ENCODE measurements around the gene PCDH9.

Gene PCDH9

DNA sequence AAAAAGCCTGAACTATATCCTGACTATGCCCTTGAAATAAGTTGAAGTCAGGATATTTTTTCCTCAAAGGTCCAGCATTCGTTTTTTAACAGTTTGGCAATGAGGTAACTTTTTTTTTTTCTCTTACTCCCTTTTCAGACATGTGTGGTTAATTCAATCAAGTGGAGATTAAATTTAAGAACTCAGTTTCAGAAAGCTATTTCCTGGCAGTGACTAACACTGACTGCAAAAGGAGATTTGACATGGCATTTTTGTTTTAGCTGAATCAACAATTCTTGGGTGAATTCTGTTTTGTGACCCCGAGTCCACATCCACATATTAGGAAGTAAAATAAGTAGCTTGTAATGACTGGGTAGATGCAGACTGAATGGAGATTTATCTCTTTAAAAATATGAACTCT lies 716.4 kb downstream of the PCDH9 start:
- Histone ChIP-seq H3K4me2 (ENCODE audit: low read length, poor library complexity, severe bottlenecking) (no peak overlapping the region), H3K18ac (ENCODE audit: low read depth in 1 of 2, low read length in 2 of 2) (no peak overlapping the region), H3K9me3 (ENCODE audit: control insufficient read depth, low read length) (no peaks in the 10 kb centered on the region), H3K79me1 (replicated peaks; ENCODE audit: low read length, poor library complexity, severe bottlenecking) (no peaks in the 10 kb centered on the region), H4K8ac (ENCODE audit: low read length) (no peak overlapping the region), H3K23ac (ENCODE audit: low read length in 2 of 2) (no peak overlapping the region), H3K36me3 (ENCODE audit: control insufficient read depth in 1 of 2, insufficient read depth in 2 of 2, low read depth in 1 of 2, low read length in 2 of 2) (no peaks in the 10 kb centered on the region), H3K27me3 (ENCODE audit: control insufficient read depth in 1 of 2, insufficient read depth in 1 of 2, low read length in 2 of 2) (no peaks in the 10 kb centered on the region), H2BK5ac (ENCODE audit: low read depth, low read length, poor library complexity, severe bottlenecking) (no peak overlapping the region), H3K4me1 (ENCODE audit: control insufficient read depth, insufficient read depth, low read depth, low read length) (no peaks in the 10 kb centered on the region), H3K4ac (ENCODE audit: low read depth in 1 of 2, low read length in 2 of 2) (no peak overlapping the region), H2AFZ (ENCODE audit: low read depth, low read length) (no peak overlapping the region), H3K27ac (ENCODE audit: low read length, poor library complexity, severe bottlenecking) (no peak overlapping the region), H4K91ac (ENCODE audit: low read length) (no peak overlapping the region), H2AK5ac (ENCODE audit: low read length, severe bottlenecking) (no peak overlapping the region), H3K14ac (ENCODE audit: low read length in 2 of 2) (no peak overlapping the region), H2BK12ac (ENCODE audit: low read length in 2 of 2) (no peak overlapping the region), H2BK120ac (ENCODE audit: low read depth, low read length) (no peak overlapping the region), H3K9ac (ENCODE audit: low read length) (no peak overlapping the region), H2BK15ac (ENCODE audit: low read depth, poor library complexity, severe bottlenecking) (no peak overlapping the region), H3K4me3 (ENCODE audit: insufficient read depth in 1 of 2, low read depth in 1 of 2, low read length in 2 of 2) (no peak overlapping the region)
- WGBS: 67% methylated on average over 1 of the region's 2 CpGs
- peak; percentile 17 for DNase-seq

DNA sequence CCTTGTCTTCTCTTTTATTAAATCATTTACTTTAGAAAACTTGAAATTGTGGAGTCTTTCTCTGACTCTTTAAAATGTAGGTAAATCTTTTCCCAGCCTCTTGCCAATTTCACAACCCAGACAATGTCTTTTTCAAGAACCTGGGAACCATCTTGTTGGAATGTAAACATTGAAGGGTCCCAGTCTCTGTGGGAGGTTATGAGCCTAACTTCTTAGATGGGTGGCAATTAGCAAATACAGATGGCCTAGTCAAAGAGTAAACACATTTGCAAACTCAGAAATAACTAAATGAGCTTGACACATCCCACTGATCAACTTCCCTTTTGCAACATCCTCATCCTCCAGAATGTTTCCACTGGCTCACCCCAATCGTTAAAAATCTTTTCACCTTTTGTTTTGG lies 721.0 kb downstream of the PCDH9 start:
- H3K4me1 ChIP-seq (ENCODE audit: control insufficient read depth, insufficient read depth, low read depth, low read length): no peaks in the 10 kb centered on the region

DNA sequence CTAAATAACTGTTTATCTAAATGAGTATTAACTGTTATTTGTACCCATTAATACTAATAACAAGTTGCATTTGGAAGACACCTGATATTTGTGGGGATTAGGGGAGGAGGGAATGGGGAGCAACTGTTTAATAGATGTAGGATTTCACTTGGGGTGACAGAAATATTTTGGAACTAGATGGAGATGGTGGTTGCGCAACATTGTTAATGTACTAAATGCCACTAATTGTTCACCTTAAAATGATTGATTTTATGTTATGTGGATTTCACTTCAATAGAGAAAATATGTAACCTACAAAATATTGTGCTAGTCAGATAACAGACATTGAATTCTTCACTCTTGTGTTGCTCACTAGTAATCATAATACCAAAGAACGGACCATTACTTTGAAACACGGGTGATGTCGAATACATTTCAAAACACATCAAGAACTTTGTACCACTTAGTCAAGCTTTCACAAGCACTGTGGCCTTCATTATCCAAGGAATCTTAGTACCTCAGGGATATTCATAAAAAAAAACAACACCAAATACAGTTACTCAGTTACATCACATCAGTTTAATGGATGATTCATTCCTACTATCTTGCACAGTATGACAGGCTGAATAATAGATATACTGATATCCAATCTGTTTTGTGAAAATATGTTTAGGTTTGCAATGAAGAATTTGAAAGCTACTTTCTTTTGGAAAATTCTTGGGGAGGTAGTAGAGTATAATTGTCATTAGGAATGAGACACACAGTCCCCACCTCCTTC lies 721.8 kb downstream of the PCDH9 start:
- Histone ChIP-seq H2BK120ac (ENCODE audit: low read depth, low read length) (no peak overlapping the region), H4K91ac (ENCODE audit: low read length) (no peak overlapping the region), H3K23ac (ENCODE audit: low read length in 2 of 2) (no peak overlapping the region), H3K9me3 (ENCODE audit: control insufficient read depth, low read length) (no peaks in the 10 kb centered on the region), H3K79me1 (replicated peaks; ENCODE audit: low read length, poor library complexity, severe bottlenecking) (no peaks in the 10 kb centered on the region), H3K4me3 (ENCODE audit: insufficient read depth in 1 of 2, low read depth in 1 of 2, low read length in 2 of 2) (no peak overlapping the region), H2BK15ac (ENCODE audit: low read depth, poor library complexity, severe bottlenecking) (no peak overlapping the region), H2BK12ac (ENCODE audit: low read length in 2 of 2) (no peak overlapping the region), H3K4me1 (ENCODE audit: control insufficient read depth, insufficient read depth, low read depth, low read length) (no peaks in the 10 kb centered on the region), H2BK5ac (ENCODE audit: low read depth, low read length, poor library complexity, severe bottlenecking) (no peak overlapping the region), H3K27ac (ENCODE audit: low read length, poor library complexity, severe bottlenecking) (no peak overlapping the region), H3K4ac (ENCODE audit: low read depth in 1 of 2, low read length in 2 of 2) (no peak overlapping the region), H3K9ac (ENCODE audit: low read length) (no peak overlapping the region), H3K4me2 (ENCODE audit: low read length, poor library complexity, severe bottlenecking) (no peak overlapping the region), H3K36me3 (ENCODE audit: control insufficient read depth in 1 of 2, insufficient read depth in 2 of 2, low read depth in 1 of 2, low read length in 2 of 2) (no peaks in the 10 kb centered on the region), H4K8ac (ENCODE audit: low read length) (no peak overlapping the region), H3K18ac (ENCODE audit: low read depth in 1 of 2, low read length in 2 of 2) (no peak overlapping the region), H2AFZ (ENCODE audit: low read depth, low read length) (no peak overlapping the region), H3K14ac (ENCODE audit: low read length in 2 of 2) (no peak overlapping the region), H3K27me3 (ENCODE audit: control insufficient read depth in 1 of 2, insufficient read depth in 1 of 2, low read length in 2 of 2) (no peaks in the 10 kb centered on the region), H2AK5ac (ENCODE audit: low read length, severe bottlenecking) (no peak overlapping the region)
- WGBS: 77% methylated on average over 3 of the region's 4 CpGs
- peak; percentile 53 for DNase-seq

More for the DNA sequence above, 721.0 kb downstream of the PCDH9 start:
- no peaks in the 10 kb centered on the region for H3K27me3 ChIP-seq (ENCODE audit: control insufficient read depth in 1 of 2, insufficient read depth in 1 of 2, low read length in 2 of 2)
- no peak overlapping the region for H2BK15ac ChIP-seq (ENCODE audit: low read depth, poor library complexity, severe bottlenecking)
- no peak overlapping the region for H3K9ac ChIP-seq (ENCODE audit: low read length)
- no peak overlapping the region for H3K18ac ChIP-seq (ENCODE audit: low read depth in 1 of 2, low read length in 2 of 2)
- no peak overlapping the region for H4K8ac ChIP-seq (ENCODE audit: low read length)
- H3K79me1 ChIP-seq (replicated peaks; ENCODE audit: low read length, poor library complexity, severe bottlenecking): no peaks in the 10 kb centered on the region
- no peak overlapping the region for H3K23ac ChIP-seq (ENCODE audit: low read length in 2 of 2)
- peak; percentile 55 for DNase-seq
- H3K4ac ChIP-seq (ENCODE audit: low read depth in 1 of 2, low read length in 2 of 2): no peak overlapping the region
- H2BK120ac ChIP-seq (ENCODE audit: low read depth, low read length): no peak overlapping the region
- no peak overlapping the region for H3K4me3 ChIP-seq (ENCODE audit: insufficient read depth in 1 of 2, low read depth in 1 of 2, low read length in 2 of 2)
- no peak overlapping the region for H3K14ac ChIP-seq (ENCODE audit: low read length in 2 of 2)
- WGBS: 75% methylated on average over 1 of the region's 1 CpG
- H3K9me3 ChIP-seq (ENCODE audit: control insufficient read depth, low read length): no peaks in the 10 kb centered on the region
- H2BK12ac ChIP-seq (ENCODE audit: low read length in 2 of 2): no peak overlapping the region
- H3K27ac ChIP-seq (ENCODE audit: low read length, poor library complexity, severe bottlenecking): no peak overlapping the region
- no peak overlapping the region for H4K91ac ChIP-seq (ENCODE audit: low read length)
- H2BK5ac ChIP-seq (ENCODE audit: low read depth, low read length, poor library complexity, severe bottlenecking): no peak overlapping the region
- no peaks in the 10 kb centered on the region for H3K36me3 ChIP-seq (ENCODE audit: control insufficient read depth in 1 of 2, insufficient read depth in 2 of 2, low read depth in 1 of 2, low read length in 2 of 2)
- no peak overlapping the region for H3K4me2 ChIP-seq (ENCODE audit: low read length, poor library complexity, severe bottlenecking)
- H2AFZ ChIP-seq (ENCODE audit: low read depth, low read length): no peak overlapping the region
- H2AK5ac ChIP-seq (ENCODE audit: low read length, severe bottlenecking): no peak overlapping the region

DNA sequence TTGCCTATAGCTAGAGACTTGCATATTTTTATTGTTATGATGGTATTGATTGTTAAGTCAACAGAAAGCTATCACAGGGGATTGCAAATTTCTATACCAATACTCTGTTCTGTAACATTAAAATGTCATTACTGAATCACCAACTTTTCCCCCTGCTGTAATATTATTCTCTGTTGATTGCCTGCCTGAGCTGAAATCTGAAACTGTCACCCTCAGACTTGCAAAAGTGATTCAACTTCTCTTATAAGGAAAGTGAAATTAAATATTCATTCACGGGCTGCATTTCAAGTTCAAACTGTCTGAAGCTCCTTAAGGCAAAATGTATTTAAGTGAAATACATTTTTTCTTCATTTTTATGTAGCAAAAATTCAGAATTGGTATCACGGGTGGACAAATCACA lies 723.2 kb downstream of the PCDH9 start:
- H4K8ac ChIP-seq (ENCODE audit: low read length): no peak overlapping the region
- H3K14ac ChIP-seq (ENCODE audit: low read length in 2 of 2): no peak overlapping the region
- no peak overlapping the region for H4K91ac ChIP-seq (ENCODE audit: low read length)
- no peaks in the 10 kb centered on the region for H3K79me1 ChIP-seq (replicated peaks; ENCODE audit: low read length, poor library complexity, severe bottlenecking)
- no peak overlapping the region for H2BK12ac ChIP-seq (ENCODE audit: low read length in 2 of 2)
- H3K4ac ChIP-seq (ENCODE audit: low read depth in 1 of 2, low read length in 2 of 2): no peak overlapping the region
- H2BK15ac ChIP-seq (ENCODE audit: low read depth, poor library complexity, severe bottlenecking): no peak overlapping the region
- no peak overlapping the region for H3K18ac ChIP-seq (ENCODE audit: low read depth in 1 of 2, low read length in 2 of 2)
- H2AK5ac ChIP-seq (ENCODE audit: low read length, severe bottlenecking): no peak overlapping the region
- no peaks in the 10 kb centered on the region for H3K9me3 ChIP-seq (ENCODE audit: control insufficient read depth, low read length)
- no peak overlapping the region for H3K23ac ChIP-seq (ENCODE audit: low read length in 2 of 2)
- H2BK5ac ChIP-seq (ENCODE audit: low read depth, low read length, poor library complexity, severe bottlenecking): no peak overlapping the region
- no peak overlapping the region for H3K27ac ChIP-seq (ENCODE audit: low read length, poor library complexity, severe bottlenecking)
- H3K4me3 ChIP-seq (ENCODE audit: insufficient read depth in 1 of 2, low read depth in 1 of 2, low read length in 2 of 2): no peak overlapping the region
- H2BK120ac ChIP-seq (ENCODE audit: low read depth, low read length): no peak overlapping the region
- WGBS: no CpG with 5 or more reads among the region's 2 CpGs
- H3K27me3 ChIP-seq (ENCODE audit: control insufficient read depth in 1 of 2, insufficient read depth in 1 of 2, low read length in 2 of 2): no peaks in the 10 kb centered on the region
- H3K9ac ChIP-seq (ENCODE audit: low read length): no peak overlapping the region
- no peak overlapping the region for H3K4me2 ChIP-seq (ENCODE audit: low read length, poor library complexity, severe bottlenecking)
- no peaks in the 10 kb centered on the region for H3K4me1 ChIP-seq (ENCODE audit: control insufficient read depth, insufficient read depth, low read depth, low read length)
- H2AFZ ChIP-seq (ENCODE audit: low read depth, low read length): no peak overlapping the region
- no peaks in the 10 kb centered on the region for H3K36me3 ChIP-seq (ENCODE audit: control insufficient read depth in 1 of 2, insufficient read depth in 2 of 2, low read depth in 1 of 2, low read length in 2 of 2)
- peak; percentile 23 for DNase-seq
